DOHH2 (cell line): ENCODE data around the gene ATP5F1E.
A peak's percentile ranks its signal among the peaks of the same experiment; 100 is the strongest.

ENCODE experiments used
- H3F3A ChIP-seq: fragments of 200-600 bp; sonication (generic), shearing (Covaris generic); 2 replicates; pipeline ENCODE4 v1.6.0; 2016; ENCODE audit warnings: antibody characterized with exemption, mild to moderate bottlenecking; ENCODE audit not compliant: control insufficient read depth, insufficient read depth
- H3K27ac ChIP-seq: fragments of 200-600 bp; sonication (generic); 2 replicates; pipeline ENCODE4 v1.5.1; 2014; ENCODE audit warnings: low read depth, mild to moderate bottlenecking, low read length, moderate library complexity
- H3K27me3 ChIP-seq: fragments of 200-600 bp; sonication (generic); 2 replicates; pipeline ENCODE4 v1.6.1; 2014; ENCODE audit warnings: mild to moderate bottlenecking, low read length, mixed read lengths; ENCODE audit not compliant: control insufficient read depth
- H3K36me3 ChIP-seq: fragments of 200-600 bp; sonication (generic); 2 replicates; pipeline ENCODE4 v1.6.1; 2014; ENCODE audit warnings: mild to moderate bottlenecking, low read length, moderate library complexity, mixed read lengths; ENCODE audit not compliant: control insufficient read depth
- H3K4me1 ChIP-seq: fragments of 200-600 bp; sonication (generic); 2 replicates; pipeline ENCODE4 v1.6.1; 2014; ENCODE audit warnings: mild to moderate bottlenecking, low read length, mixed read lengths; ENCODE audit not compliant: control insufficient read depth
- H3K4me2 ChIP-seq: fragments of 200-600 bp; sonication (generic); 2 replicates; pipeline ENCODE4 v1.6.0; 2014; ENCODE audit warnings: mild to moderate bottlenecking, low read length, moderate library complexity
- H3K4me3 ChIP-seq: fragments of 200-600 bp; sonication (generic); 2 replicates; pipeline ENCODE4 v1.5.1; 2014; ENCODE audit warnings: mild to moderate bottlenecking, low read length, mixed read lengths
- H3K79me2 ChIP-seq: fragments of 200-600 bp; sonication (generic); 2 replicates; pipeline ENCODE4 v1.6.1; 2014; ENCODE audit warnings: mild to moderate bottlenecking, low read length, mixed read lengths; ENCODE audit not compliant: control insufficient read depth
- H3K9me2 ChIP-seq: fragments of 200-600 bp; sonication (generic); replicated peaks from 2 replicates; pipeline ENCODE4 v1.6.1; 2014; ENCODE audit warnings: mild to moderate bottlenecking, low read length, mixed read lengths; ENCODE audit not compliant: control insufficient read depth
- H3K9me3 ChIP-seq: fragments of 200-600 bp; sonication (generic); 2 replicates; pipeline ENCODE4 v1.6.1; 2014; ENCODE audit warnings: antibody characterized with exemption, low read length, mixed read lengths; ENCODE audit not compliant: control insufficient read depth, insufficient read depth
- H4K20me1 ChIP-seq: fragments of 200-600 bp; sonication (generic); 2 replicates; pipeline ENCODE4 v1.6.0; 2014; ENCODE audit warnings: low read depth, mild to moderate bottlenecking, antibody characterized with exemption, low read length, moderate library complexity; ENCODE audit not compliant: control insufficient read depth, insufficient read depth
- EZH2phosphoT487 ChIP-seq: fragments of 200-600 bp; sonication (generic); IDR thresholded peaks from 2 replicates; pipeline ENCODE4 v1.6.1; 2017; ENCODE audit warnings: borderline replicate concordance, mild to moderate bottlenecking, antibody characterized with exemption, low read length, moderate library complexity, mixed read lengths
- TF ChIP-seq, protein P1 (sequence below): fragments of 200-600 bp; sonication (generic); IDR thresholded peaks from one replicate; pipeline ENCODE4 v1.5.1; 2014; ENCODE audit warnings: antibody characterized with exemption, mild to moderate bottlenecking, low read depth, low read length; ENCODE audit not compliant: poor library complexity, severe bottlenecking

The ATP5F1E gene

GRCh38 chr20:59006864-59007664, 25.1 kb downstream of the ATP5F1E start, which contains the start of gene CTSZ:
Gene CTSZ, minus strand, starts transcription at chr20:59007254. Its CDS starts 126 bp downstream, at chr20:59007128.
- H3K79me2 ChIP-seq, result peaks cover 48% of the 10 kb centered on the region
- peaks cover 39% of the 10 kb centered on the region for H3K36me3 ChIP-seq
- H3K27me3 ChIP-seq, result no peaks in the 10 kb centered on the region
- H3K4me3 ChIP-seq, result peak within 1 kb of the TSS; percentile 84
- H3K4me2 ChIP-seq, result peak within 1 kb of the TSS; percentile 91
- H3K9me3 ChIP-seq, result no peaks in the 10 kb centered on the region
- no peak for TF ChIP-seq EZH2phosphoT487
- TF ChIP-seq, protein P1, sequence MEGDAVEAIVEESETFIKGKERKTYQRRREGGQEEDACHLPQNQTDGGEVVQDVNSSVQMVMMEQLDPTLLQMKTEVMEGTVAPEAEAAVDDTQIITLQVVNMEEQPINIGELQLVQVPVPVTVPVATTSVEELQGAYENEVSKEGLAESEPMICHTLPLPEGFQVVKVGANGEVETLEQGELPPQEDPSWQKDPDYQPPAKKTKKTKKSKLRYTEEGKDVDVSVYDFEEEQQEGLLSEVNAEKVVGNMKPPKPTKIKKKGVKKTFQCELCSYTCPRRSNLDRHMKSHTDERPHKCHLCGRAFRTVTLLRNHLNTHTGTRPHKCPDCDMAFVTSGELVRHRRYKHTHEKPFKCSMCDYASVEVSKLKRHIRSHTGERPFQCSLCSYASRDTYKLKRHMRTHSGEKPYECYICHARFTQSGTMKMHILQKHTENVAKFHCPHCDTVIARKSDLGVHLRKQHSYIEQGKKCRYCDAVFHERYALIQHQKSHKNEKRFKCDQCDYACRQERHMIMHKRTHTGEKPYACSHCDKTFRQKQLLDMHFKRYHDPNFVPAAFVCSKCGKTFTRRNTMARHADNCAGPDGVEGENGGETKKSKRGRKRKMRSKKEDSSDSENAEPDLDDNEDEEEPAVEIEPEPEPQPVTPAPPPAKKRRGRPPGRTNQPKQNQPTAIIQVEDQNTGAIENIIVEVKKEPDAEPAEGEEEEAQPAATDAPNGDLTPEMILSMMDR, result no peak
- H4K20me1 ChIP-seq, result peaks cover 16% of the 10 kb centered on the region; the same call in 1 of the 2 replicates
- H3K9me2 ChIP-seq, result no peaks in the 10 kb centered on the region
- H3K4me1 ChIP-seq, result peaks cover 67% of the 10 kb centered on the region
- H3F3A ChIP-seq, result peaks cover 9% of the 10 kb centered on the region
- peak within 1 kb of the TSS; percentile 88 for H3K27ac ChIP-seq

GRCh38 chr20:59006167-59006863, 25.8 kb downstream of the ATP5F1E start:
- Histone ChIP-seq H3K9me2 (no peaks in the 10 kb centered on the region), H3K27me3 (no peaks in the 10 kb centered on the region), H3K9me3 (no peaks in the 10 kb centered on the region), H3K4me3 (peak overlapping the region; percentile 84), H4K20me1 (peaks cover 16% of the 10 kb centered on the region; the same call in 1 of the 2 replicates), H3K79me2 (peaks cover 54% of the 10 kb centered on the region), H3K4me2 (peak overlapping the region; percentile 91), H3F3A (peaks cover 9% of the 10 kb centered on the region), H3K4me1 (peaks cover 65% of the 10 kb centered on the region), H3K36me3 (peaks cover 46% of the 10 kb centered on the region), H3K27ac (peak overlapping the region; percentile 88)
- TF ChIP-seq EZH2phosphoT487, result no peak
- TF ChIP-seq, protein P1, result no peak

GRCh38 chr20:59005523-59006166, 26.5 kb downstream of the ATP5F1E start:
- Histone ChIP-seq H3K9me3 (no peaks in the 10 kb centered on the region), H4K20me1 (peaks cover 16% of the 10 kb centered on the region; the same call in 1 of the 2 replicates), H3K36me3 (peaks cover 53% of the 10 kb centered on the region), H3K27me3 (no peaks in the 10 kb centered on the region), H3K4me2 (peak overlapping the region; percentile 91), H3K27ac (peak overlapping the region; percentile 88), H3K79me2 (peaks cover 56% of the 10 kb centered on the region), H3K4me3 (peak overlapping the region; percentile 84), H3K4me1 (peaks cover 62% of the 10 kb centered on the region), H3K9me2 (no peaks in the 10 kb centered on the region), H3F3A (peaks cover 9% of the 10 kb centered on the region)
- no peak for TF ChIP-seq EZH2phosphoT487
- TF ChIP-seq, protein P1, result no peak
